Panc1 (cell line): ENCODE results near the gene ATP10A.

Source experiments
- POLR2AphosphoS5 ChIP-seq: IDR thresholded peaks from 2 replicates; pipeline ENCODE4 v1.6.1; 2012; ENCODE audit warnings: mild to moderate bottlenecking, low read depth, low read length, moderate library complexity
- TF ChIP-seq, protein P1 (sequence below): fragments of 450-650 bp; IDR thresholded peaks from 2 replicates; pipeline ENCODE4 v1.5.1; 2017; ENCODE audit warnings: mild to moderate bottlenecking
- TF ChIP-seq, protein P2 (sequence below), 2 experiments: IDR thresholded peaks; 2 replicates each; pipeline ENCODE4 v1.6.1; 2011 to 2012; ENCODE audit warnings: low read depth in 2 of 2, control low read depth in 1 of 2, low read length in 1 of 2, mild to moderate bottlenecking in 1 of 2, moderate library complexity in 1 of 2; ENCODE audit not compliant: insufficient read depth in 1 of 2

GRCh38 chr15:25785641-25786025, 77.5 kb downstream of the ATP10A start:
- TF ChIP-seq, protein P1, sequence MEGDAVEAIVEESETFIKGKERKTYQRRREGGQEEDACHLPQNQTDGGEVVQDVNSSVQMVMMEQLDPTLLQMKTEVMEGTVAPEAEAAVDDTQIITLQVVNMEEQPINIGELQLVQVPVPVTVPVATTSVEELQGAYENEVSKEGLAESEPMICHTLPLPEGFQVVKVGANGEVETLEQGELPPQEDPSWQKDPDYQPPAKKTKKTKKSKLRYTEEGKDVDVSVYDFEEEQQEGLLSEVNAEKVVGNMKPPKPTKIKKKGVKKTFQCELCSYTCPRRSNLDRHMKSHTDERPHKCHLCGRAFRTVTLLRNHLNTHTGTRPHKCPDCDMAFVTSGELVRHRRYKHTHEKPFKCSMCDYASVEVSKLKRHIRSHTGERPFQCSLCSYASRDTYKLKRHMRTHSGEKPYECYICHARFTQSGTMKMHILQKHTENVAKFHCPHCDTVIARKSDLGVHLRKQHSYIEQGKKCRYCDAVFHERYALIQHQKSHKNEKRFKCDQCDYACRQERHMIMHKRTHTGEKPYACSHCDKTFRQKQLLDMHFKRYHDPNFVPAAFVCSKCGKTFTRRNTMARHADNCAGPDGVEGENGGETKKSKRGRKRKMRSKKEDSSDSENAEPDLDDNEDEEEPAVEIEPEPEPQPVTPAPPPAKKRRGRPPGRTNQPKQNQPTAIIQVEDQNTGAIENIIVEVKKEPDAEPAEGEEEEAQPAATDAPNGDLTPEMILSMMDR: no peak
- TF ChIP-seq POLR2AphosphoS5: no peak
- TF ChIP-seq, protein P2, sequence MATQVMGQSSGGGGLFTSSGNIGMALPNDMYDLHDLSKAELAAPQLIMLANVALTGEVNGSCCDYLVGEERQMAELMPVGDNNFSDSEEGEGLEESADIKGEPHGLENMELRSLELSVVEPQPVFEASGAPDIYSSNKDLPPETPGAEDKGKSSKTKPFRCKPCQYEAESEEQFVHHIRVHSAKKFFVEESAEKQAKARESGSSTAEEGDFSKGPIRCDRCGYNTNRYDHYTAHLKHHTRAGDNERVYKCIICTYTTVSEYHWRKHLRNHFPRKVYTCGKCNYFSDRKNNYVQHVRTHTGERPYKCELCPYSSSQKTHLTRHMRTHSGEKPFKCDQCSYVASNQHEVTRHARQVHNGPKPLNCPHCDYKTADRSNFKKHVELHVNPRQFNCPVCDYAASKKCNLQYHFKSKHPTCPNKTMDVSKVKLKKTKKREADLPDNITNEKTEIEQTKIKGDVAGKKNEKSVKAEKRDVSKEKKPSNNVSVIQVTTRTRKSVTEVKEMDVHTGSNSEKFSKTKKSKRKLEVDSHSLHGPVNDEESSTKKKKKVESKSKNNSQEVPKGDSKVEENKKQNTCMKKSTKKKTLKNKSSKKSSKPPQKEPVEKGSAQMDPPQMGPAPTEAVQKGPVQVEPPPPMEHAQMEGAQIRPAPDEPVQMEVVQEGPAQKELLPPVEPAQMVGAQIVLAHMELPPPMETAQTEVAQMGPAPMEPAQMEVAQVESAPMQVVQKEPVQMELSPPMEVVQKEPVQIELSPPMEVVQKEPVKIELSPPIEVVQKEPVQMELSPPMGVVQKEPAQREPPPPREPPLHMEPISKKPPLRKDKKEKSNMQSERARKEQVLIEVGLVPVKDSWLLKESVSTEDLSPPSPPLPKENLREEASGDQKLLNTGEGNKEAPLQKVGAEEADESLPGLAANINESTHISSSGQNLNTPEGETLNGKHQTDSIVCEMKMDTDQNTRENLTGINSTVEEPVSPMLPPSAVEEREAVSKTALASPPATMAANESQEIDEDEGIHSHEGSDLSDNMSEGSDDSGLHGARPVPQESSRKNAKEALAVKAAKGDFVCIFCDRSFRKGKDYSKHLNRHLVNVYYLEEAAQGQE (IDR thresholded peaks at IDR 0.05; ENCODE audit: insufficient read depth in 1 of 2, low read depth in 2 of 2, low read length in 1 of 2): no peak
